HG02759 (cell line): ENCODE measurements around the gene TSPEAR.
"Not testable (repeated sequence)": the region's sequence is repeated elsewhere in the genome, so short reads cannot be mapped to it uniquely, and the experiment has no call there.

ENCODE experiments used
- ATAC-seq: cut with Tn5 transposase; IDR thresholded peaks from one replicate; pipeline ENCODE4 v1.9.1; 2021; ENCODE audit warnings: mild to moderate bottlenecking, moderate library complexity; ENCODE audit not compliant: unreplicated experiment

TSPEAR gene

DNA sequence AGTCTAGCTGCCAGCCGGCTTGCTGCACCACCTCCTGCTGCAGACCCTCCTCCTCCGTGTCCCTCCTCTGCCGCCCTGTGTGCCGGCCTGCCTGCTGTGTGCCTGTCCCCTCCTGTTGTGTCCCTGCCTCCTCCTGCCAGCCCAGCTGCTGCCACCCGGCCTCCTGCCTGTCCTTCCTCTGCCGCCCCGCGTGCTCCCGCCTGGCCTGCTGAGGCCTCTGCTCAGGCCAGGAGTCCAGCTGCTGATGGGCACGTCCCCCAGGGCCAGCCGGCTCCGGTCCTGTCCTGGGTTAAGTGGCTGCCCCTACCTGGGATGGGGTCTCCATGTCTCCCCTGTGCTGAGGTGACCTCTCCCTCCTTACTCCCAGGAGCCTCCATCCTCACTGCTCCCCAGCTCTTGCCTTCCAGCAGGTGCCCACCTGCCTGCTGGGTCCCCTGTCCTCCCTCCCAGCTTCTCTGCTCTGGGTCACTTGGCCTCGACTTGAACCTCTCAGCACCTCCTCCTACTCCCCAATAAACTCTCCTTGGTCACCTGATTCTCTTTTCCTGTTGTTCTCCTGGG is 98.6 kb downstream of the TSPEAR start:
- no peak for ATAC-seq

DNA sequence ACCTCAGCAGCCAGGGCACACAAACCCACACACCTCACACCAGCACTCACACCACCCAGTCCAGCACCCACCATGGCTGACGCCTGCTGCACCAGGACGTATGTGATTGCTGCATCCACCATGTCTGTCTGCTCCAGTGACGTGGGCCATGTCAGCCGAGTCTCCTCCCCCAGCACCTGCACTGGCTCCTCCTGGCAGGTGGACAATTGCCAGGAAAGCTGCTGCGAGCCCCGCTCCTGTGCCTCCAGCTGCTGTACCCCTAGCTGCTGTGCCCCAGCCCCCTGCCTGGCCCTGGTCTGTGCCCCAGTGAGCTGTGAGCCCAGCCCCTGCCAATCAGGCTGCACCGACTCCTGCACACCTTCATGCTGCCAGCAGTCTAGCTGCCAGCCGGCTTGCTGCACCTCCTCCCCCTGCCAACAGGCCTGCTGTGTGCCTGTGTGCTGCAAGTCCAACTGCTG is 99.3 kb downstream of the TSPEAR start, which contains the start of gene KRTAP10-8:
Gene KRTAP10-8, plus strand, starts transcription at position 51 of the 458 bp plus-strand sequence. Its CDS starts 22 bp downstream, at position 73.
- no peak for ATAC-seq

DNA sequence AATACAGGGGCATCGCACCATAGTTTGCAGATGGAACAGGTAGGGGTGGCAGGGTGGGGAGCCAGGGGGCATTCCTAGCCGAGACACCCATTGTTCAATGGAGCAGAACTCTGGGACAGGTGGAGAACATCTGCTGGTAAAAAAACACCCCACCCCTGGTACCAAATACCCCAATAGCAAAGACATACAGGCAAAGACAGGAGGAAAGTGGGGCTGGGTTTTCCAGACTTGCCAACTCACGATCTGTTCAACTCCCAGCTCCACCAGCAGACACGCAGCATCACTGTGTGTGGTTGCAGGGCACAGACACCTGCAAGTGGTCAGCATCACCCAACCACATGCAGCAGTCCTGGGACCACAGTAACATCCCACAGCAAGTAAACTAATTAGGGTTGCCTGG is 99.8 kb downstream of the TSPEAR start:
- no peak for ATAC-seq

DNA sequence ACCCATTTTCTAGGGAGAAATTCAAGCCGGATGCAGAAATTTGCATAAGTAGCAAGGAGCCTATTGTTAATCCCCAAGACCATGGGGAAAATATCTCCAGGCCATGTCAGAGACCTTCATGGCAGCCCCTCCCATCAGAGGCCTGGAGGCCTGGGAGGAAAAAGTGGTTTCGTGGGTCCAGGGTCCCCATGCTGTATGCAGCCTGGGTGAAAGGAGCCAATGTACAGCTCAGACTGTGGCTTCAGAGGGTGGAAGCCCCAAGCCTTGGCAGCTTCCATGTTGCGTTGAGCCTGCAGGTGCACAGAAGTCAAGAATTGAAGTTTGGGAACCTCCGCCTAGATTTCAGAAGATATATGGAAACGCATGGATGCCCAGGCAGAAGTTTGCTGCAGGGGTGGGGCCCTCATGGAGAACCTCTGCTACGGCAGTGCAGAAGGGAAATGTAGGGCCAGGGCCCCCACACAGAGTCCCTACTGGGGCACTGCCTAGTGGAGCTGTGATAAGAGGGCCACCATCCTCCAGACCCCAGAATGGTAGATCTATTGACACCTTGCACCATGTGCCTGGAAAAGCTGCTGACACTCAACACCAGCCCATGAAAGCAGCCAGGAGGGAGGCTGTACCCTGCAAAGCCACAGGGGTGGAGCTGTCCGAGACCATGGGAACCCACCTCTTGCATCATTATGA is 101.1 kb downstream of the TSPEAR start:
- ATAC-seq, result not testable (repeated sequence)

DNA sequence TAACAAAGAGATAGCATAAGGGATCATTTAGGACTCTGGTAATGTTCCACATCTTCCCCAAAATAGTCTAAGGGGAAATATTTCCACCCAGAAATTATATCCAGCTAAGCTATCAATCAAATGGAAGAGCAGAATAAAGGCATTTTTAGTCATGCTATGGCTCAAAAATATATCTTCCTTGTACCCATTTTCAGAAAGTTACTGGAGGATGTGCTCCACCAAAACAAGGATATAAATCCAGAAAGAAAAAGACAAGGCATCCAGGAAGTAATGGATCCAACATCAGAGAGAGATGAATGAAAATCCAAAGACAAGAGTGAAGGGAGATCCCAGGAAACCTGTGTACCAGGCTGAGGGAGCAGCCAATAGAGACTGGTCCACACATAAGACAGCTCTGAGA is 102.2 kb downstream of the TSPEAR start:
- no peak for ATAC-seq

DNA sequence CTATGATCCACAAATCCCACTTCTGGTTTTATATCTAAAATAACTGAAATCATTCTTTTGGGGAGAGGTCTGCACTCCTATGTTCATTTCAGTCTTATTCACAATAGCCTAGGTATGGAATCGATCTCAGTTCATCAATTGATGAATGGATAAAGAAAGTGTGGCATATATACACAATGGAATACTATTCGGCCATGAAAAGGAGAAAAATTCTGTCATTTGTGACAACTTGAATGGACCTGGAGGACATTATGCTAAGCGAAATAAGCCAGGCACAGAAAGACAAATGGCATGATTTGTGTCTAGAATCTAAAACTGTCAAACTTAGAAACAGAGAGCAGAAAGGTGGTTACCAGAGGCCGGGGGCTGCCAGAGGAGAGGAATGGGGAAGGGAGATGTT is 104.9 kb downstream of the TSPEAR start:
- ATAC-seq, result no peak

DNA sequence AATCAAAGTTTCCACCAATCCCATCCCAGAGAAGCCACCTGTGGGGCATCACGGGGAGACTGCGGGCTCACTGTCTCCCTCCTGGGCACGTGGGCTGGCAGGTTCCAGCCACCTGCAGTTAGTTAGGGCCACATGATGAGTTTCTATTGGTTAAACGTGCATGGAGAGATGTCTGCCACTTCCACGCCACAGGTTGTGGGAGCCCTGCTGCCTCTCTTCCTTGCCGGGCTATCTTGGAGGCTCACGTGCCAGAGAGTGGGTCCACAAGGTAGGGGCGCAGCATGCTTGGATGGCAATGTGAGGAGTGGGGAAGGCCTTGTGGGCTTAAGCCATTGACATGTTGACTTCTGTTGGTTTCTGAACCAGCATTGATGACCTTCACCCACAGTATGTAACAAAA is 107.5 kb downstream of the TSPEAR start:
- no peak for ATAC-seq

DNA sequence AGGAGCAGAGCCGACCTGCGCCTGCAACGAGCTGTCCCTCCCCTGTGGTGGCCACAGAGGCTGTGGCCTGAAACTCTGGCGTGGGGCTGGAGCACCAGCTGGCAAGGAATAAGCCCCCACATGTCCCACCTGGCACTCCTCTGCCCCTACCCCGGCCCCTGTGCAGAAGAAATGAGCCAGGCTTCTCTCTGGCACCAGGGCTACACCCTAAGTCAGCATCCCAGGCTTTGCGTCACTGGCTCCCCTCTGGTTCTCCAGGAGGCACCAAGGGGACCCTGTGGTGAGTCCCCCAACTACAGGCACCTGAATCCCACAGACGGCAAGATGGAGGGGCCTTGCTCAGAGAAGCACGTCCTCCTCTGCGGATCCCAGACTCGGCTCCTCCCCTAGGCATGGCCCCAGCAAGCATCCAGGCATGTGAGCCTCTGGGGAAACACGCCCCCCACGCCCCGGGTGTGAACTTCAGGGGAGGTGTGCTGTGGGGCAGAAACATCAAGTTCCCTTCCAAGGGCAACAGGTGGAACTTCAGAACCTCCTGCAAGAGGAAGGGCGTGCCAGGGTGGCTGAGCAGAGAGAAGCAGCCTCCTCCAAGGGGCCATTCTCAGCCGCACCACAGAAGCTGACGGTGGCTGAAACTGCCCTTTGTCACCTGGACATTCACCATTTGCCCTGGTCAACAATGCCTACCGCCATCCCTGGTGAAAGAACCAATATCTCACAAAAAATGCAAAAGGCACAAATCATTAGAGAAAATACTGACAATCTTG is 108.1 kb downstream of the TSPEAR start:
- no peak for ATAC-seq

DNA sequence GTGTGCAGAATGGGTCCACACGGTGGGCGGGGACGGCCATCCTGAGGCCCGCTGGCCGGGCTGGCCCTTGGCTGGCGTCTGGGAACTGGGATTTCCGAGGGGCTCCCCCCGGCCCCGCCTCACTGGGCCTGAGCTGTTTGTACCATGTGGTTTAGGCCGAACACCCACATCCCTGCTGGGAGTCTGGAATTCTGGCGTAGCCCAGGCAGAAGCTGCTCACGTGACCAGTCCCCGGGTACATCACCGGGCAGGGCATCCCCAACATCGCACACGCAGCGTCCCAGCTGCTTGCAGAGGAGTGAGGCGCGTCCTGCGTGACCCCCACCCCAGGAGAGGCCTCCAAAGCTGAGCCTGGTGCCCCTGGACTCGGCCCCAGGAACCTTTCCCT is 108.9 kb downstream of the TSPEAR start:
- no peak for ATAC-seq

DNA sequence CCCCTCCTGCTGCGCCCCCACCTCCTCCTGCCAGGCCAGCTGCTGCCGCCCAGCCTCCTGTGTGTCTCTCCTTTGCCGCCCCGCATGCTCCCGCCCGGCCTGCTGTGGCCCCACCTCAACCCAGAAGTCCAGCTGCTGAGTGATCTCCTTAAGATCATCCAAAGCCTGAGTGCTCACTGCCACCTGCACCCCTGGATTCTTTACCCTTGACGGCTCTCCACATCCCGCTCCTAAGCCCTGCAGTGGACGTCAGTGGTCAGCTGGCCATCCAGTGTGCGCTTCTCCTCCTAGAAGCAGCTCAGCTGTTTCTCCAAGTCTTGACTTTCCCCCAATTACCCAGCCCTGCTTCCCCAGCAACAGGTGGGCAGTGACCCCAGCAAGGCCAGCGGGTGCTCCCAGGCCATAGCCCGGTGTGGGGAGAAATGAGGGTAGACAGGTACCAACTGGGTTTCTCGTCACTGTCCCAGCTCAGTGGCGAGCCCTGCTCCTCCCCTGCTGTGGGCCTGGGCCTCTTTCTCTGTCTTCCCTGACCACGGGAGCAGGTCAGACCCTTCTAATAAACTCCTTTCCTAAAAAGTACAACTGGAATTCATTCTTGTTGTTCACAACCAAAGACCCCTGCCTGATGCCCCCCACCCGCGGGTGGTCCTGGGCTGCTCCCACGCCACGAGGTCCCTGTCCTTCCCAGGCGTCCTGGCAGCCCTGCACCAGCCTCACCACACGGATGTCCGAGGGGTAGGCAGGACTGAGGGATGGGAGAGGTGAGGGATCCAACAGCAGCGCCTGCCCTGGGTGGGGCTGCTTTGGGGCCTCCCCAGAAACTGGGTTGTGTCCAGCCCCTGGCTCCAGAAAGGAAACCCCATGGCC is 109.5 kb downstream of the TSPEAR start:
- ATAC-seq, result no peak

DNA sequence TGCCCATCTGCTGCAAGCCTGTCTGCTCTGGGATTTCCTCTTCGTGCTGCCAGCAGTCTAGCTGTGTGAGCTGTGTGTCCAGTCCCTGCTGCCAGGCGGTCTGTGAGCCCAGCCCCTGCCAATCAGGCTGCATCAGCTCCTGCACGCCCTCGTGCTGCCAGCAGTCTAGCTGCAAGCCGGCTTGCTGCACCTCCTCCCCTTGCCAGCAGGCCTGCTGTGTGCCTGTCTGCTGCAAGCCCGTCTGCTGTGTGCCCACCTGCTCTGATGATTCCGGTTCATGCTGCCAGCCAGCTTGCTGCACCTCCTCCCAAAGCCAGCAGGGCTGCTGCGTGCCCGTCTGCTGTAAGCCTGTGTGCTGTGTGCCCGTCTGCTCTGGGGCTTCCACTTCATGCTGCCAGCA is 110.3 kb downstream of the TSPEAR start:
- not testable (repeated sequence) for ATAC-seq

DNA sequence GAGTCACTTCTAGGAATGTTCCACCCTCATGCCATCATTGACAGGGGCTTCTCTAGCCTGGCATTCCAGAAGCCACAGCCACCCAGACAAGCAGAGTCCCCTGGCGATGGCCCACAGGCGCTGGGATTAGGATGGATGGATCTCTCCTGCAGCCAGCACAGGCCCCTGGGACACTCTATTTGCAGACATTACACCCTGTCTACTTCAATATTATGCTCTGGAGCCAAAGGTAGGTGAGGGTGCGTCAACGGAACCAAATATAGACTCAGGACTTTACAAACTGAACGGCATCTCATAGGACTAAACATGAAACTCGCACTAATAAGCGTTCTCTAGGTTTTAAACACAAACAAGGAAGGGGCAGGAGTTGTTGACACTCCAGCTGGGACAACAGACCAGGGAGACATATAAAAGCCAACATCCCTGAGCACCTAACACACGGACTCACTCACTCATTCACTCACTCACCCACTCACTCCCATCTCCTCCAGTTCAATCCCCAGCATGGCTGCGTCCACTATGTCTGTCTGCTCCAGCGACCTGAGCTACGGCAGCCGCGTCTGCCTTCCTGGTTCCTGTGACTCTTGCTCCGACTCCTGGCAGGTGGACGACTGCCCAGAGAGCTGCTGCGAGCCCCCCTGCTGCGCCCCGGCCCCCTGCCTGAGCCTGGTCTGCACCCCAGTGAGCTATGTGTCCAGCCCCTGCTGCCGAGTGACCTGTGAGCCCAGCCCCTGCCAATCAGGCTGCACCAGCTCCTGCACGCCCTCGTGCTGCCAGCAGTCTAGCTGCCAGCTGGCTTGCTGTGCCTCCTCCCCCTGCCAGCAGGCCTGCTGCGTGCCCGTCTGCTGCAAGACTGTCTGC is 111.0 kb downstream of the TSPEAR start, which contains the start of gene KRTAP10-7:
Gene KRTAP10-7, plus strand, starts transcription at position 480 of the 861 bp plus-strand sequence. Its CDS starts 25 bp downstream, at position 505.
- not testable (repeated sequence) for ATAC-seq

DNA sequence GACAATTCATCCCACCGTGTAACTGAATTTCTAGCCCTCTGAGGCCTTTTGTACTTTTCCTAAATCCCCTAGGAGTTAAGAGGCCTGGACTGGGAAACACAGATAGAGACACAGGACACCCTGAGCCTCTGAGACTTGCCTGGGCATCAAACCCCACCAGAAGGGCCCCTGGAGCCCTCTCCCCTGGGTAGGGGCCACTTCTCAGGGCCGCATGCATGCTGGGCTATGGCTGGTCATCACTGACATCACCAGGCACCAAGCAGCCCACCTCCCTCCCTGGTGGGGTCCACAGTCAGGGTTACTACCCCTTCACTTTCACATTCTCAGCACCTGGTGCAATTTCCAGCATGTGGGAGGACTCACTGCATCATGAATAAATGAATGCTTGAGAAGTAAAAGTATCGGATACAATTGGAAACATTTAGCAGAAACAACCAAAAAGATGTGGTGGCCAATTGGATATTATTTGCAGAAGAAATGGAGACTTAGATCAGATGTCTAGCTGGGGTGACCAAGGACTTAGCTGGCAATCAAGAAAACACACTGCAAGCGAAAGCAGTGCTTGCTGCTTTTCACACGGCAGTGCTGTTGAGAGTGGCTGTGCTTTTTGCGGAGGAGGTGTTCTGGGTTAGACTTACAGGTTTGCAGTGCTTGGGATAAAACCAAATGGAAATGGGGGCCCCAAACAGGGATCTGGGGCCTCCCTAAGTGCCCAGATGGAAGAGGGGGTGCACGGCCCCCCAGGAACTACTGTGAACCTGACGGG is 111.9 kb downstream of the TSPEAR start:
- no peak for ATAC-seq

DNA sequence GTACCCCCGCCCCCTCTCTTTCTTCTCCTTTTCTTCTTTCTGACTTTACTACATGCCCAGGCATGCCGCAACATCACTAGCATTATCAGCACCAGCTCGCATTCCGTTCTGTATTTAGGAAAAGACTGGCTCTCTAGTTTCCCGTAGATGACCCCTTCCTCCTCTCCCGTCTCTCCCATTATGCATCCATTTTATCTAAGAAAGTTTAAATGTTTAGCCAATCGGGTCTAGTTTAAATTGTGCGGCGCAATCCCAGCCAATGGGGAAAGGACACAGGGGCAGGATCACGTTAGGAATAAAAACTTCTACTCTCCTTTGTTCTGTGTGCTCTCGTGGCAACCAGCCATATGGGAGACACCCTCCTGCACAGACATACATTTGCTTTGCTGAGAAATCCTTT is 113.3 kb downstream of the TSPEAR start:
- no peak for ATAC-seq

DNA sequence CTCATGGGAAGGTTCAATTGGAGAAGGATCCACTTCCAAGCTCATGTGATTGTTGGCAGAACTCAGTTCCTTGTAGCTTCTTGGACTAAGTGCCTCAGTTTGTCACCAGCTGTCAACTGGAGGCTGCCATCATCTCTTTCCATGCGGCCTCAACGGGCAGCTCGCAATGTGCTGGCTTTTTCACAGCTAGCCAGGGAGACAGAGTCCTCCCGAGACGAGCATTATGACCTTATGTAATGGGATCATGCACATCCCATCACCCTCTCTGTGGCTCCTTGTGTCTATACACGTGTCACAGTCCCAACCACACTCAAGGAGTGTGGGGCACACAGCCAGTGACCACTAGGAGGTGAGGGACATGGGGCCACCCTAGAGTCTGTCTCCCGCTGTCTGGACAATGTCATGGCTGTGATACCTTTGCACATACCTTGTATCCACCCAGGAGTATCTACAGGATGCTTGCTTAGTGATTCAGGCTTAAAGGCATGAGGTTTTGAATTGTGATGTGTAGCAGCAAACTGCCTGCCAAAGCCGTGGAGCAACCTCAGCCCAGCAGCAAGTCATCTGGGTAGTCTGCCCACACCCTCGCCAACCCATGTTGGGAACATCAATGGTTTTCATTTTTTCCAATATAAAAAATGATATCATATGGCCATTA is 115.2 kb downstream of the TSPEAR start:
- ATAC-seq, result no peak

DNA sequence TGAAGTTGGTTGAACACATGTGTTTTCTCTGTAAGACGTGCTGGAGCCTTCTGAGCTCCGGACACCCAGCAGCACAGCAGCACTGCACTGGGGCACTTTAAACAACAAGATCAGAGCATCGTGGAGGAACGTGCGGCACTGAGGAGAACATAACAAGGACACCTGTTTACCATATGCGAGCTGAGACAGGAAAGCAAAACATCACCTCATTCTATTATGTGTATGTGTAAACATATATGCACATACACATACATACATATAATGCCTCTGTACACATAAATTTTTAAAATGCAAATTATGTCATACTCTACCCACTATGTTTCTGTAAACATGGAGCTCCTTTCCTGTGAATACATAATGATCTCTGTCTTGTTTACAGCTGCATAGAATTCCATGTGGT is 115.8 kb downstream of the TSPEAR start:
- no peak for ATAC-seq

DNA sequence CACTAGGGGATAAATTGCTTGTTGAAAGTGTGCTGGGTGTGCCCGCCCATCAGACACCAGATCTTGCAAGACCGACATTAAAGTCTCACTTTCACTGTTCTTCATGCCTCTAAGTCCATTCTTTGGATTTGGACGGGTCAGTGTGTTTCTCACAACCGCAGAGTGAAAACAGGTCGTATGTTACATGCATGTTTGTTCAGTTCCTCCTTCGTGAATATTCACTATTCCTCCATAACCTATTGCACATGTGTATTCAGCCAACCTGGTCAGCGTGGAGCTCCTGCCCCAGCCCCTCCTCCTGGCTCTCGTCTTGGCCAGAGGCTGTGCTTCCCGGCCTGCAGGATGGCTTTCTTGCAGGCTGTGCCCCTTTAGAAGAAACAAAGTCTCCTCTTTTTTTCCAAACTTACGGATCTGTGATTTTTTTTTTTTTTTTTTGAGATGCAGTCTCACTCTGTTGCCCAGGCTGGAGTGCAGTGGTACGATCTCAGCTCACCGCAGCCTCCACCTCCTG is 116.9 kb downstream of the TSPEAR start:
- no peak for ATAC-seq

DNA sequence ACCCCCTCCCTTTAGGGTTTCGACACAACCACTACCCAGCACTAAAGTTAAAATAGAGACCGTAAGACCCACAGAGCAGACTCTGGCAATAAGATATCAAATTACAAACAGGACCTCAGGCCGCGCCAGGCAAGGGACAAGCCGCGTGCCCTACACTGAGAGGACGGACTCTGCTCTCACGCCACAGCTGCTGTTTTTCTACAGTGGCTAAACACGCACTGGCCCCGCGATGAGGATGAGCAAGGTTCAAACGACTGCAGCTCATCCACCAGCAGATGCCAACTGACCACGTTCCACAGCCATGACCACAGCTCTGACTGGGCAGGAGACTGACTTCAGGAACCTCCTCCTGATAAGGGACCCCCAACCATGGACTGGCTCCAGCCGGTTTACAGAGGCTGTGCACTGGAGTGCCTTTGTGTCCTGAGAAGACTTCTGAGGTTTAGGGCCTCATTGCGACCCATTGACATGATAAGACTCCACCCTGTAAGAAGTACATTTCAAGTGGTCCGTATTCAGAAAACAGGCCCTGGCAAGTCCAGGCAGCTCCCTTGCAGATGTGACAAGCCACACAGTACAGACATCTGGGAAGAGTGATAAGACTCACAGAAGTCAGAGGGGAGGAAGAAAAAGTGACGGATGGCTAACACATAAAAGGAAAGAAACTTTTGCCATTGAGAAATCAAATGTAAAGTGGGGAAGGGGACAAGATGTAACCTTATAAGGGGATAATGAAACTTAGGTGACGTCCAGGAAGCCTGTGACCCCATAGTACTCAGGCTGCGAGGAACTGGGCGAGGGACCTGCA is 117.6 kb downstream of the TSPEAR start:
- ATAC-seq, result no peak
